HCEC 1CT (cell line): Measurements from ENCODE around the gene MFAP3.
"Not testable (repeated sequence)": the region's sequence is repeated elsewhere in the genome, so short reads cannot be mapped to it uniquely, and the experiment has no call there.

Experiments used
- DNase-seq: peaks from one replicate; pipeline ENCODE4 v3.0.0-alpha.2; 2017

The MFAP3 gene

GRCh38 chr5:154038707-154039457 is at the start of gene MFAP3, which contains the start of gene FAM114A2:
Gene MFAP3, plus strand, starts transcription at chr5:154038967. Its CDS starts 10,756 bp downstream, at chr5:154049723.
Gene FAM114A2, minus strand, starts transcription at chr5:154038910. Its CDS starts 3,957 bp downstream, at chr5:154034953.
- peak; percentile 90 for DNase-seq

GRCh38 chr5:153991168-153991567 is 47.6 kb upstream of the MFAP3 start:
- no peak for DNase-seq

GRCh38 chr5:153998010-153998409 is 40.8 kb upstream of the MFAP3 start:
- no peak for DNase-seq

GRCh38 chr5:153998768-153999167 is 40.0 kb upstream of the MFAP3 start:
- DNase-seq, result no peak

GRCh38 chr5:153999995-154000394 is 38.8 kb upstream of the MFAP3 start:
- DNase-seq, result no peak

GRCh38 chr5:154000703-154001102 is 38.1 kb upstream of the MFAP3 start:
- no peak for DNase-seq

GRCh38 chr5:154002093-154002492 is 36.7 kb upstream of the MFAP3 start:
- peak; percentile 18 for DNase-seq

GRCh38 chr5:154002511-154003020 is 36.2 kb upstream of the MFAP3 start:
- DNase-seq, result peak; percentile 3

- DNase-seq, result no peak
Observed at GRCh38 chr5:154005648-154006047, 33.1 kb upstream of the MFAP3 start.

- DNase-seq, result peak; percentile 36
Observed at GRCh38 chr5:154010660-154011059, 28.1 kb upstream of the MFAP3 start.

GRCh38 chr5:154015071-154015693 is 23.6 kb upstream of the MFAP3 start:
- no peak for DNase-seq

GRCh38 chr5:154018919-154019318 is 19.8 kb upstream of the MFAP3 start:
- not testable (repeated sequence) for DNase-seq

- no peak for DNase-seq
Observed at GRCh38 chr5:154025951-154026350, 12.8 kb upstream of the MFAP3 start.

GRCh38 chr5:154031937-154032489 is 6.8 kb upstream of the MFAP3 start:
- no peak for DNase-seq

GRCh38 chr5:154034944-154035343 is 3.8 kb upstream of the MFAP3 start:
- DNase-seq, result no peak

GRCh38 chr5:154038261-154038706 is 483 bp upstream of the MFAP3 start:
- DNase-seq, result no peak

- DNase-seq, result no peak
Observed at GRCh38 chr5:154039458-154039829, 677 bp downstream of the MFAP3 start.

- DNase-seq, result no peak
Observed at GRCh38 chr5:154042766-154043165, 4.0 kb downstream of the MFAP3 start.

- no peak for DNase-seq
Observed at GRCh38 chr5:154044099-154044498, 5.3 kb downstream of the MFAP3 start.

GRCh38 chr5:154044581-154044980 is 5.8 kb downstream of the MFAP3 start:
- no peak for DNase-seq

- DNase-seq, result no peak
Observed at GRCh38 chr5:154046486-154046885, 7.7 kb downstream of the MFAP3 start.

GRCh38 chr5:154047324-154047723 is 8.6 kb downstream of the MFAP3 start:
- DNase-seq, result no peak

- no peak for DNase-seq
Observed at GRCh38 chr5:154049636-154050035, 10.9 kb downstream of the MFAP3 start.

- no peak for DNase-seq
Observed at GRCh38 chr5:154053468-154053867, 14.7 kb downstream of the MFAP3 start.
